DOHH2 (cell line): ENCODE measurements around the gene PLXNA2.

Experiments used
- H3F3A ChIP-seq: fragments of 200-600 bp; sonication (generic), shearing (Covaris generic); 2 replicates; pipeline ENCODE4 v1.6.0; 2016; ENCODE audit warnings: antibody characterized with exemption, mild to moderate bottlenecking; ENCODE audit not compliant: control insufficient read depth, insufficient read depth
- H3K27ac ChIP-seq: fragments of 200-600 bp; sonication (generic); 2 replicates; pipeline ENCODE4 v1.5.1; 2014; ENCODE audit warnings: low read depth, mild to moderate bottlenecking, low read length, moderate library complexity
- H3K27me3 ChIP-seq: fragments of 200-600 bp; sonication (generic); 2 replicates; pipeline ENCODE4 v1.6.1; 2014; ENCODE audit warnings: mild to moderate bottlenecking, low read length, mixed read lengths; ENCODE audit not compliant: control insufficient read depth
- H3K36me3 ChIP-seq: fragments of 200-600 bp; sonication (generic); 2 replicates; pipeline ENCODE4 v1.6.1; 2014; ENCODE audit warnings: mild to moderate bottlenecking, low read length, moderate library complexity, mixed read lengths; ENCODE audit not compliant: control insufficient read depth
- H3K4me1 ChIP-seq: fragments of 200-600 bp; sonication (generic); 2 replicates; pipeline ENCODE4 v1.6.1; 2014; ENCODE audit warnings: mild to moderate bottlenecking, low read length, mixed read lengths; ENCODE audit not compliant: control insufficient read depth
- H3K4me2 ChIP-seq: fragments of 200-600 bp; sonication (generic); 2 replicates; pipeline ENCODE4 v1.6.0; 2014; ENCODE audit warnings: mild to moderate bottlenecking, low read length, moderate library complexity
- H3K4me3 ChIP-seq: fragments of 200-600 bp; sonication (generic); 2 replicates; pipeline ENCODE4 v1.5.1; 2014; ENCODE audit warnings: mild to moderate bottlenecking, low read length, mixed read lengths
- H3K79me2 ChIP-seq: fragments of 200-600 bp; sonication (generic); 2 replicates; pipeline ENCODE4 v1.6.1; 2014; ENCODE audit warnings: mild to moderate bottlenecking, low read length, mixed read lengths; ENCODE audit not compliant: control insufficient read depth
- H3K9me2 ChIP-seq: fragments of 200-600 bp; sonication (generic); replicated peaks from 2 replicates; pipeline ENCODE4 v1.6.1; 2014; ENCODE audit warnings: mild to moderate bottlenecking, low read length, mixed read lengths; ENCODE audit not compliant: control insufficient read depth
- H3K9me3 ChIP-seq: fragments of 200-600 bp; sonication (generic); 2 replicates; pipeline ENCODE4 v1.6.1; 2014; ENCODE audit warnings: antibody characterized with exemption, low read length, mixed read lengths; ENCODE audit not compliant: control insufficient read depth, insufficient read depth
- H4K20me1 ChIP-seq: fragments of 200-600 bp; sonication (generic); 2 replicates; pipeline ENCODE4 v1.6.0; 2014; ENCODE audit warnings: low read depth, mild to moderate bottlenecking, antibody characterized with exemption, low read length, moderate library complexity; ENCODE audit not compliant: control insufficient read depth, insufficient read depth
- CTCF ChIP-seq: fragments of 200-600 bp; sonication (generic); IDR thresholded peaks from one replicate; pipeline ENCODE4 v1.5.1; 2014; ENCODE audit warnings: antibody characterized with exemption, mild to moderate bottlenecking, low read depth, low read length; ENCODE audit not compliant: poor library complexity, severe bottlenecking
- EZH2phosphoT487 ChIP-seq: fragments of 200-600 bp; sonication (generic); IDR thresholded peaks from 2 replicates; pipeline ENCODE4 v1.6.1; 2017; ENCODE audit warnings: borderline replicate concordance, mild to moderate bottlenecking, antibody characterized with exemption, low read length, moderate library complexity, mixed read lengths

The PLXNA2 gene

GRCh38 chr1:208235982-208236761, 8.0 kb downstream of the PLXNA2 start:
- no peaks in the 10 kb centered on the region for H3K9me3 ChIP-seq
- H3K4me3 ChIP-seq: no peak overlapping the region
- H4K20me1 ChIP-seq: no peaks in the 10 kb centered on the region
- H3F3A ChIP-seq: no peaks in the 10 kb centered on the region
- H3K9me2 ChIP-seq: no peaks in the 10 kb centered on the region
- H3K27ac ChIP-seq: no peak overlapping the region
- no peaks in the 10 kb centered on the region for H3K36me3 ChIP-seq
- H3K4me1 ChIP-seq: no peaks in the 10 kb centered on the region
- peaks cover 58% of the 10 kb centered on the region for H3K27me3 ChIP-seq
- H3K79me2 ChIP-seq: no peaks in the 10 kb centered on the region
- no peak overlapping the region for H3K4me2 ChIP-seq
- TF ChIP-seq CTCF (no peak), EZH2phosphoT487 (no peak)

DNA sequence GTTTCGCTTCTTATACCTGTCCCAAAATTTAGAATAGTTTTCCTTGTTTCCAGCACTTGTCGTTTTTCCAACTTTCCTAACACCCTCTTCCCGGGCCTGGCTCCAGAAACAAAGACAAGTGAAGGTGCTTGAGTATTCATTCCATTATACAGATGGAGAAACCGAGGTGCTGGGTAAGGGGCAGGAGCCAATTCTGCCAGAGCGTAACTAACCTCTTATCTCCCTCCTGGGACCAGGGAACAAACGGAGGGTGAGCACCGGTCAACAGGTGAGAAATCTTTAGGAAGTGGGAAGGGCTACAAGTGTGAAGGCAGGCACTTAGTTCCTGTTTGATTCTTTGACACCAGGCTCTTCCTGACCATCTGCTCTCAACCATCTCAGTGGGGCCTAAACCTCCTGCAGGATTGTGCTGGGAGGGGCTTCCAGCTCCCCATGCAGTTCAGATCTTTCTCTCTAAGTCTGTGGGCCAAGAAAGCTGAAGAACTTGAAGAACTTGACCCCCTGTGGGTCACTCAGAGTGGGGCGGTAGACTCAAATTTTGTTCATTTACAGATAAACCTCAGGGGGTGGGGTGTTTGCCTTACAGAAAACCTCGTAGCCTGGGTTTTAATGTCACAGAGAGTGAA, 8.7 kb downstream of the PLXNA2 start:
- Histone ChIP-seq H3K27ac (no peak overlapping the region), H3F3A (no peaks in the 10 kb centered on the region), H3K79me2 (no peaks in the 10 kb centered on the region), H4K20me1 (no peaks in the 10 kb centered on the region), H3K4me1 (no peaks in the 10 kb centered on the region), H3K36me3 (no peaks in the 10 kb centered on the region), H3K4me2 (no peak overlapping the region), H3K9me3 (no peaks in the 10 kb centered on the region), H3K9me2 (no peaks in the 10 kb centered on the region), H3K27me3 (peaks cover 52% of the 10 kb centered on the region), H3K4me3 (no peak overlapping the region)
- TF ChIP-seq EZH2phosphoT487: no peak
- no peak for TF ChIP-seq CTCF

- no peaks in the 10 kb centered on the region for H3K9me3 ChIP-seq
- H3K4me3 ChIP-seq: no peak overlapping the region
- no peaks in the 10 kb centered on the region for H4K20me1 ChIP-seq
- H3K9me2 ChIP-seq: no peaks in the 10 kb centered on the region
- H3K4me2 ChIP-seq: no peak overlapping the region
- H3K27ac ChIP-seq: no peak overlapping the region
- H3K36me3 ChIP-seq: no peaks in the 10 kb centered on the region
- no peaks in the 10 kb centered on the region for H3F3A ChIP-seq
- TF ChIP-seq EZH2phosphoT487 (no peak), CTCF (no peak)
- no peaks in the 10 kb centered on the region for H3K4me1 ChIP-seq
- no peaks in the 10 kb centered on the region for H3K79me2 ChIP-seq
- peaks cover 45% of the 10 kb centered on the region for H3K27me3 ChIP-seq
Observed at GRCh38 chr1:208234721-208235120, 9.5 kb downstream of the PLXNA2 start.
